K562 (cell line): ENCODE results near the gene RGS8.

Source experiments
- CEBPB ChIP-seq: fragments of 450-650 bp; IDR thresholded peaks from 2 replicates; pipeline ENCODE4 v1.6.1; 2016; ENCODE audit warnings: missing genetic modification characterization, missing compliant biosample characterization
- EP300 ChIP-seq: IDR thresholded peaks from 2 replicates; pipeline ENCODE4 v1.6.1; 2012; ENCODE audit warnings: low read length, improper control_type of control experiment
- HES1 ChIP-seq: fragments of 450-650 bp; IDR thresholded peaks from 2 replicates; pipeline ENCODE4 v1.6.1; 2016; ENCODE audit warnings: low read depth, mild to moderate bottlenecking, moderate library complexity
- HNRNPUL1 ChIP-seq: fragments of 200-400 bp; formaldehyde crosslinking; IDR thresholded peaks from 2 replicates; pipeline ENCODE4 v1.6.1; 2017; ENCODE audit warnings: low read length
- JUND ChIP-seq, 2 experiments: IDR thresholded peaks; 2 replicates in 1 of 2; 3 replicates in 1 of 2; pipeline ENCODE4 v1.6.1; 2011; ENCODE audit warnings: borderline replicate concordance in 2 of 2, low read depth in 2 of 2, low read length in 2 of 2, improper control_type of control experiment in 1 of 2, missing biosample characterization in 1 of 2, missing genetic modification characterization in 1 of 2, missing genetic modification reagents in 1 of 2
- KAT2B ChIP-seq: IDR thresholded peaks from one replicate; pipeline ENCODE4 v1.6.1; 2012; ENCODE audit warnings: low read depth, mild to moderate bottlenecking, control low read depth, inconsistent platforms, low read length, moderate library complexity
- NFIC ChIP-seq: fragments of 450-650 bp; IDR thresholded peaks from 2 replicates; pipeline ENCODE4 v1.6.1; 2017; ENCODE audit warnings: mild to moderate bottlenecking, inconsistent platforms
- POLR2AphosphoS2 ChIP-seq: IDR thresholded peaks from 2 replicates; pipeline ENCODE4 v1.6.1; 2012; ENCODE audit warnings: low read length, improper control_type of control experiment
- TCF3 ChIP-seq: sonication (generic); formaldehyde crosslinking; IDR thresholded peaks from 2 replicates; pipeline ENCODE4 v1.4.0; 2020; ENCODE audit warnings: mild to moderate bottlenecking, missing genetic modification reagents
- TEAD4 ChIP-seq, 2 experiments: sonication (generic) in 1 of 2; formaldehyde crosslinking in 1 of 2; IDR thresholded peaks; 2 replicates each; pipeline versions ENCODE4 v1.6.1 to v1.8.0; 2012 to 2022; ENCODE audit warnings: borderline replicate concordance in 1 of 2, inconsistent platforms in 1 of 2, low read length in 1 of 2, mild to moderate bottlenecking in 1 of 2, missing genetic modification reagents in 1 of 2
- ZNF407 ChIP-seq: fragments of 450-650 bp; IDR thresholded peaks from 2 replicates; pipeline ENCODE4 v1.6.1; 2016; ENCODE audit warnings: low read depth
- ZNF512 ChIP-seq: IDR thresholded peaks from 2 replicates; pipeline ENCODE4 v1.6.1; 2016; ENCODE audit warnings: missing genetic modification characterization, missing compliant biosample characterization
- TF ChIP-seq, protein P1 (sequence below), 3 experiments: IDR thresholded peaks in 2 of 3; conservative IDR thresholded peaks in 1 of 3; 2 replicates each; pipeline ENCODE4 v1.5.1; 2011 to 2012; ENCODE audit warnings: low read length in 3 of 3, mild to moderate bottlenecking in 3 of 3, control low read depth in 2 of 3, improper control_type of control experiment in 1 of 3, inconsistent platforms in 1 of 3, low read depth in 1 of 3, mixed read lengths in 1 of 3, moderate library complexity in 1 of 3; ENCODE audit not compliant: insufficient read depth in 2 of 3

DNA sequence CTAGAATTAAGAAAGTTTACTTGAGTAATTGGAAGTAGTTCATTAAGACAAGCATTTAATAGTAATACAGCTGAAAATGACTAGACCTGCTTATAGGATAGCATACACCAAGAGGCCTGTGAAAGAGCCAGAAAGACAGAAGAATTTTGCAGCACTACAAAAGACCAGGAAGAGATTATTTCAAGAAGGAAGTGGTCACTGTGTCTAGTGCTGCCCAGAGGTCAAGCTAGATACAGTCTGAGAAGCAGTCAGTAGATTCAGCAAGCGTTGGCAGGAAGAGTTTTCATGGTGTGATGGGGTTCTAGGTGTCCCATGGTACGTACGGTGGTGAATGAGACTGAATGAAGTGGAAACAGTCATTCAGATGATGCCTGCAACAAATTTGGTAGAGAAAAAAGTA is 31.5 kb downstream of the RGS8 start:
- TF ChIP-seq ZNF407, result no peak
- TF ChIP-seq TEAD4 (IDR thresholded peaks at IDR 0.05; ENCODE audit: low read length), result no peak
- TF ChIP-seq TEAD4 (CRISPR knock-in tag; IDR thresholded peaks at IDR 0.05; ENCODE audit: borderline replicate concordance), result no peak
- no peak for TF ChIP-seq TCF3 (CRISPR knock-in tag)
- no peak for TF ChIP-seq CEBPB (tag)
- no peak for TF ChIP-seq EP300
- TF ChIP-seq JUND (IDR thresholded peaks at IDR 0.05; ENCODE audit: borderline replicate concordance, low read depth, low read length), result no peak
- no peak for TF ChIP-seq JUND (tag; IDR thresholded peaks at IDR 0.05; ENCODE audit: borderline replicate concordance, low read depth, low read length)
- no peak for TF ChIP-seq ZNF512
- TF ChIP-seq HES1, result no peak
- TF ChIP-seq, protein P1, sequence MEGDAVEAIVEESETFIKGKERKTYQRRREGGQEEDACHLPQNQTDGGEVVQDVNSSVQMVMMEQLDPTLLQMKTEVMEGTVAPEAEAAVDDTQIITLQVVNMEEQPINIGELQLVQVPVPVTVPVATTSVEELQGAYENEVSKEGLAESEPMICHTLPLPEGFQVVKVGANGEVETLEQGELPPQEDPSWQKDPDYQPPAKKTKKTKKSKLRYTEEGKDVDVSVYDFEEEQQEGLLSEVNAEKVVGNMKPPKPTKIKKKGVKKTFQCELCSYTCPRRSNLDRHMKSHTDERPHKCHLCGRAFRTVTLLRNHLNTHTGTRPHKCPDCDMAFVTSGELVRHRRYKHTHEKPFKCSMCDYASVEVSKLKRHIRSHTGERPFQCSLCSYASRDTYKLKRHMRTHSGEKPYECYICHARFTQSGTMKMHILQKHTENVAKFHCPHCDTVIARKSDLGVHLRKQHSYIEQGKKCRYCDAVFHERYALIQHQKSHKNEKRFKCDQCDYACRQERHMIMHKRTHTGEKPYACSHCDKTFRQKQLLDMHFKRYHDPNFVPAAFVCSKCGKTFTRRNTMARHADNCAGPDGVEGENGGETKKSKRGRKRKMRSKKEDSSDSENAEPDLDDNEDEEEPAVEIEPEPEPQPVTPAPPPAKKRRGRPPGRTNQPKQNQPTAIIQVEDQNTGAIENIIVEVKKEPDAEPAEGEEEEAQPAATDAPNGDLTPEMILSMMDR (IDR thresholded peaks at IDR 0.05 in 2 of 3, conservative IDR thresholded peaks at IDR 0.05 in 1 of 3; ENCODE audit: insufficient read depth in 2 of 3, low read depth in 1 of 3, low read length in 3 of 3), result no peak
- TF ChIP-seq NFIC, result no peak
- TF ChIP-seq HNRNPUL1, result no peak
- TF ChIP-seq POLR2AphosphoS2, result no peak
- TF ChIP-seq KAT2B, result no peak
